Hepatocyte (in vitro differentiated cells): Measurements from ENCODE around the gene MRPL24. TPM values are rescaled to one million over a fixed set of nuclear protein-coding genes. Genes with fewer than 3 reads are reported as not detected.

Experiments used
- DNase-seq: peaks from one replicate; pipeline ENCODE4 v3.0.0-alpha.2; 2016; ENCODE audit warnings: low spot score
- H2AFZ ChIP-seq: fragments of 200-600 bp; sonication (generic); 2 replicates; pipeline ENCODE4 v1.6.0; 2016; ENCODE audit warnings: antibody characterized with exemption, mild to moderate bottlenecking
- H3K27ac ChIP-seq: fragments of 200-600 bp; sonication (generic); 2 replicates; pipeline ENCODE4 v1.5.1; 2016; ENCODE audit warnings: mild to moderate bottlenecking
- H3K27me3 ChIP-seq: fragments of 200-600 bp; sonication (generic); 2 replicates; pipeline ENCODE4 v1.6.1; 2016
- H3K36me3 ChIP-seq: fragments of 200-600 bp; sonication (generic); replicated peaks from 2 replicates; pipeline ENCODE4 v1.5.1; 2016; ENCODE audit warnings: low read depth; ENCODE audit not compliant: insufficient read depth
- H3K4me1 ChIP-seq: fragments of 200-600 bp; sonication (generic); 2 replicates; pipeline ENCODE4 v1.5.1; 2016; ENCODE audit warnings: mild to moderate bottlenecking, moderate library complexity; ENCODE audit not compliant: insufficient read depth
- H3K4me2 ChIP-seq: fragments of 200-600 bp; sonication (generic); 2 replicates; pipeline ENCODE4 v1.6.0; 2016
- H3K4me3 ChIP-seq: fragments of 200-600 bp; sonication (generic); 2 replicates; pipeline ENCODE4 v1.5.1; 2016; ENCODE audit warnings: mild to moderate bottlenecking
- H3K79me2 ChIP-seq: fragments of 200-600 bp; sonication (generic); 2 replicates; pipeline ENCODE4 v1.6.0; 2017; ENCODE audit warnings: mild to moderate bottlenecking
- H3K9me2 ChIP-seq: fragments of 200-600 bp; sonication (generic); replicated peaks from 2 replicates; pipeline ENCODE4 v1.6.0; 2017; ENCODE audit warnings: mild to moderate bottlenecking; ENCODE audit not compliant: insufficient read depth
- H3K9me3 ChIP-seq: fragments of 200-600 bp; sonication (generic); 2 replicates; pipeline ENCODE4 v1.5.1; 2016; ENCODE audit warnings: low read depth, mild to moderate bottlenecking
- H4K20me1 ChIP-seq: fragments of 200-600 bp; sonication (generic); 2 replicates; pipeline ENCODE4 v1.6.0; 2016; ENCODE audit warnings: mild to moderate bottlenecking; ENCODE audit not compliant: insufficient read depth, poor library complexity, severe bottlenecking
- CTCF ChIP-seq: fragments of 200-600 bp; sonication (generic); IDR thresholded peaks from 2 replicates; pipeline ENCODE4 v1.5.1; 2016; ENCODE audit warnings: antibody characterized with exemption, mild to moderate bottlenecking; ENCODE audit not compliant: poor library complexity
- EZH2 ChIP-seq: fragments of 200-600 bp; sonication (generic); IDR thresholded peaks from 2 replicates; pipeline ENCODE4 v1.6.1; 2016; ENCODE audit warnings: antibody characterized with exemption, mild to moderate bottlenecking, borderline replicate concordance
- EZH2phosphoT487 ChIP-seq: fragments of 200-600 bp; sonication (generic); IDR thresholded peaks from one replicate; pipeline ENCODE4 v1.6.1; 2018; ENCODE audit warnings: antibody characterized with exemption, mild to moderate bottlenecking, low read depth, moderate library complexity; ENCODE audit not compliant: unreplicated experiment, severe bottlenecking
- WGBS: methylation state at CpG from one replicate; pipeline ENCODE4 v1.1.6; 2016; ENCODE audit warnings: low lambda C conversion rate; ENCODE audit errors: missing lambda C conversion rate; 5-methylcytosine and 5-hydroxymethylcytosine counted together
- polyA plus RNA-seq: library from polyadenylated mRNA; unstranded; fragments of >200 nt; fragmentation: Nextera tagmentation; extraction: Ambion mirVana; gene quantifications from 2 replicates; pipeline ENCODE4 v1.2.1, GENCODE V29; 2016
- total RNA-seq: library from RNA; depleted of rRNA; stranded (reverse); fragments of >200 nt; gene quantifications from 2 replicates; pipeline ENCODE4 v1.2.3, GENCODE V29; 2014

Gene MRPL24
- total and polyA plus RNA-seq, 2 experiments from 2014 or later, result 40.4 to 64.1 TPM

GRCh38 chr1:156689953-156690674, 50.8 kb downstream of the MRPL24 start:
- H3K36me3 ChIP-seq, result no peaks in the 10 kb centered on the region
- no peak overlapping the region for H3K4me3 ChIP-seq
- peak overlapping the region; percentile 75 for H3K4me2 ChIP-seq
- peaks cover 54% of the 10 kb centered on the region for H3K4me1 ChIP-seq
- H4K20me1 ChIP-seq, result no peaks in the 10 kb centered on the region
- no peaks in the 10 kb centered on the region for H3K9me3 ChIP-seq
- peak overlapping the region; percentile 96 for H3K27ac ChIP-seq
- WGBS, result 25% methylated on average over 9 of the region's 10 CpGs
- peaks cover 5% of the 10 kb centered on the region for H3K79me2 ChIP-seq
- no peak overlapping the region for H2AFZ ChIP-seq
- H3K27me3 ChIP-seq, result no peaks in the 10 kb centered on the region
- no peak for TF ChIP-seq CTCF
- no peak for TF ChIP-seq EZH2
- TF ChIP-seq EZH2phosphoT487, result no peak
- H3K9me2 ChIP-seq, result no peaks in the 10 kb centered on the region
- DNase-seq, result peak; percentile 75

GRCh38 chr1:156689035-156689952, 51.6 kb downstream of the MRPL24 start:
- no peaks in the 10 kb centered on the region for H4K20me1 ChIP-seq
- H2AFZ ChIP-seq, result peak overlapping the region; percentile 46
- H3K9me2 ChIP-seq, result no peaks in the 10 kb centered on the region
- H3K27me3 ChIP-seq, result no peaks in the 10 kb centered on the region
- peaks cover 5% of the 10 kb centered on the region for H3K79me2 ChIP-seq
- no peak for TF ChIP-seq EZH2phosphoT487
- TF ChIP-seq EZH2, result no peak
- TF ChIP-seq CTCF, result peak; percentile 96
- H3K4me1 ChIP-seq, result peaks cover 47% of the 10 kb centered on the region
- H3K9me3 ChIP-seq, result no peaks in the 10 kb centered on the region
- H3K36me3 ChIP-seq, result no peaks in the 10 kb centered on the region
- peak overlapping the region; percentile 75 for H3K4me2 ChIP-seq
- H3K27ac ChIP-seq, result peak overlapping the region; percentile 96
- no peak overlapping the region for H3K4me3 ChIP-seq
- under 1% methylated on average over 23 of the region's 23 CpGs for WGBS
- peak; percentile 93 for DNase-seq

Other genes with a start within 250 kb of the MRPL24 start
- gene MEF2D, start 240.3 kb downstream of the MRPL24 start, total RNA-seq, result 9.6 and 20.1 TPM in 2 replicates
- gene MEF2D, start 240.3 kb downstream of the MRPL24 start, polyA plus RNA-seq, result 25.1 and 30.8 TPM in 2 replicates
- gene IQGAP3, start 168.5 kb downstream of the MRPL24 start, total RNA-seq, result 4.2 and 5.2 TPM in 2 replicates
- 3.1 and 5.7 TPM in 2 replicates for gene IQGAP3, start 168.5 kb downstream of the MRPL24 start, polyA plus RNA-seq
- gene TTC24, start 161.4 kb downstream of the MRPL24 start, total RNA-seq, result not detected in 2 replicates
- gene TTC24, start 161.4 kb downstream of the MRPL24 start, polyA plus RNA-seq, result not detected in 2 replicates
- gene NAXE, start 149.3 kb downstream of the MRPL24 start, total RNA-seq, result 94.2 and 117 TPM in 2 replicates
- 198 and 218 TPM in 2 replicates for gene NAXE, start 149.3 kb downstream of the MRPL24 start, polyA plus RNA-seq
- 5.6 and 17.4 TPM in 2 replicates for gene GPATCH4, start 139.6 kb downstream of the MRPL24 start, total RNA-seq
- gene GPATCH4, start 139.6 kb downstream of the MRPL24 start, polyA plus RNA-seq, result 28.3 and 28.6 TPM in 2 replicates
- gene HAPLN2, start 121.7 kb downstream of the MRPL24 start, total RNA-seq, result not detected in 2 replicates
- not detected in 2 replicates for gene HAPLN2, start 121.7 kb downstream of the MRPL24 start, polyA plus RNA-seq
- 0.03 and 0.84 TPM in 2 replicates for gene BCAN, start 99.0 kb downstream of the MRPL24 start, total RNA-seq
- not detected in 2 replicates for gene BCAN, start 99.0 kb downstream of the MRPL24 start, polyA plus RNA-seq
- gene NES, start 63.7 kb downstream of the MRPL24 start, total RNA-seq, result 7.9 and 13.8 TPM in 2 replicates
- 3.6 and 4.8 TPM in 2 replicates for gene NES, start 63.7 kb downstream of the MRPL24 start, polyA plus RNA-seq
- gene CRABP2, start 35.5 kb downstream of the MRPL24 start, total RNA-seq, result 54.5 and 93.5 TPM in 2 replicates
- 171 and 195 TPM in 2 replicates for gene CRABP2, start 35.5 kb downstream of the MRPL24 start, polyA plus RNA-seq
- gene METTL25B, start 12.6 kb downstream of the MRPL24 start, total RNA-seq, result 20.6 and 21.8 TPM in 2 replicates
- gene METTL25B, start 12.6 kb downstream of the MRPL24 start, polyA plus RNA-seq, result 22.6 and 24.7 TPM in 2 replicates
- 22.4 and 27.5 TPM in 2 replicates for gene ISG20L2, start 12.3 kb downstream of the MRPL24 start, total RNA-seq
- gene ISG20L2, start 12.3 kb downstream of the MRPL24 start, polyA plus RNA-seq, result 13.5 and 16.4 TPM in 2 replicates
- gene HDGF, start 10.6 kb upstream of the MRPL24 start, total RNA-seq, result 160 and 192 TPM in 2 replicates
- gene HDGF, start 10.6 kb upstream of the MRPL24 start, polyA plus RNA-seq, result 153 and 166 TPM in 2 replicates
- gene PRCC, start 26.4 kb upstream of the MRPL24 start, total RNA-seq, result 35.9 and 45.0 TPM in 2 replicates
- gene PRCC, start 26.4 kb upstream of the MRPL24 start, polyA plus RNA-seq, result 85.2 and 108 TPM in 2 replicates
- gene SH2D2A, start 75.8 kb upstream of the MRPL24 start, total RNA-seq, result 0.60 and 2.6 TPM in 2 replicates
- 0.18 TPM in 1 of 2 replicates, not detected in the other for gene SH2D2A, start 75.8 kb upstream of the MRPL24 start, polyA plus RNA-seq
- gene INSRR, start 118.0 kb upstream of the MRPL24 start, total RNA-seq, result not detected in 2 replicates
- gene INSRR, start 118.0 kb upstream of the MRPL24 start, polyA plus RNA-seq, result not detected in 2 replicates
- gene NTRK1, start 119.8 kb upstream of the MRPL24 start, total RNA-seq, result 0.13 TPM in 1 of 2 replicates, not detected in the other
- not detected in 2 replicates for gene NTRK1, start 119.8 kb upstream of the MRPL24 start, polyA plus RNA-seq
- gene PEAR1, start 152.6 kb upstream of the MRPL24 start, total RNA-seq, result 5.3 and 6.1 TPM in 2 replicates
- gene PEAR1, start 152.6 kb upstream of the MRPL24 start, polyA plus RNA-seq, result 6.3 and 7.3 TPM in 2 replicates
- not detected in 2 replicates for gene LRRC71, start 179.5 kb upstream of the MRPL24 start, total RNA-seq
- gene LRRC71, start 179.5 kb upstream of the MRPL24 start, polyA plus RNA-seq, result not detected in 2 replicates